ENCODE results near the gene SUN5.

GRCh38 chr20:32934580-32934979, 69.7 kb downstream of the SUN5 start:
- TF ChIP-seq ZSCAN20 (CRISPR knock-in tag; IDR thresholded peaks at IDR 0.05) (no peak), RFX5 (IDR thresholded peaks at IDR 0.05) (no peak), HDAC2 (IDR thresholded peaks at IDR 0.05) (no peak), RCOR1 (IDR thresholded peaks at IDR 0.05; ENCODE audit: low read depth, low read length) (no peak), CTCF (IDR thresholded peaks at IDR 0.05) (no peak), EHMT2 (IDR thresholded peaks at IDR 0.05; ENCODE audit: low read depth) (no peak), POLR2A (IDR thresholded peaks at IDR 0.05; ENCODE audit: low read length) (no peak)
- TF ChIP-seq, protein P1, sequence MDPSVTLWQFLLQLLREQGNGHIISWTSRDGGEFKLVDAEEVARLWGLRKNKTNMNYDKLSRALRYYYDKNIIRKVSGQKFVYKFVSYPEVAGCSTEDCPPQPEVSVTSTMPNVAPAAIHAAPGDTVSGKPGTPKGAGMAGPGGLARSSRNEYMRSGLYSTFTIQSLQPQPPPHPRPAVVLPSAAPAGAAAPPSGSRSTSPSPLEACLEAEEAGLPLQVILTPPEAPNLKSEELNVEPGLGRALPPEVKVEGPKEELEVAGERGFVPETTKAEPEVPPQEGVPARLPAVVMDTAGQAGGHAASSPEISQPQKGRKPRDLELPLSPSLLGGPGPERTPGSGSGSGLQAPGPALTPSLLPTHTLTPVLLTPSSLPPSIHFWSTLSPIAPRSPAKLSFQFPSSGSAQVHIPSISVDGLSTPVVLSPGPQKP (IDR thresholded peaks at IDR 0.05; ENCODE audit: low read depth, low read length) = no peak

Measured in A549 (cell line).